Type B pancreatic cell (in vitro differentiated cells): ENCODE results near the gene LCN10. TPM values are rescaled to one million over a fixed set of nuclear protein-coding genes. Genes with fewer than 3 reads are reported as not detected.
"Not testable (repeated sequence)": the region's sequence is repeated elsewhere in the genome, so short reads cannot be mapped to it uniquely, and the experiment has no call there.

ENCODE experiments used
- DNase-seq: peaks from one replicate; pipeline ENCODE4 v3.0.0; 2021; ENCODE audit warnings: mixed read lengths; ENCODE audit not compliant: unreplicated experiment; ENCODE audit errors: extremely low spot score
- H3K27ac Mint-ChIP-seq: 2 replicates; pipeline ENCODE4 v1.8.0; 2021; ENCODE audit warnings: mild to moderate bottlenecking, mixed read lengths
- H3K27me3 Mint-ChIP-seq: 2 replicates; pipeline ENCODE4 v1.8.0; 2021; ENCODE audit warnings: mixed read lengths
- H3K36me3 Mint-ChIP-seq: 2 replicates; pipeline ENCODE4 v1.8.0; 2021; ENCODE audit warnings: mixed read lengths
- H3K4me1 Mint-ChIP-seq: one replicate; pipeline ENCODE4 v1.8.0; 2021; ENCODE audit warnings: mixed read lengths; ENCODE audit not compliant: unreplicated experiment
- H3K4me3 Mint-ChIP-seq: 2 replicates; pipeline ENCODE4 v1.8.0; 2021; ENCODE audit warnings: mild to moderate bottlenecking, mixed read lengths
- H3K9me3 Mint-ChIP-seq: 2 replicates; pipeline ENCODE4 v1.8.0; 2021; ENCODE audit warnings: mixed read lengths
- total RNA-seq: library from RNA; stranded (reverse); gene quantifications from 2 replicates; pipeline ENCODE4 v1.2.1, GENCODE V29; 2021; ENCODE audit warnings: low replicate concordance
- TF ChIP-seq, protein P1 (sequence below): fragments of 200-600 bp; sonication (generic); conservative IDR thresholded peaks from 2 replicates; pipeline ENCODE4 v1.5.0; 2021; ENCODE audit warnings: antibody characterized with exemption, mild to moderate bottlenecking

The LCN10 gene
- total RNA-seq, 1 donor from 2014 or later = not detected

DNA sequence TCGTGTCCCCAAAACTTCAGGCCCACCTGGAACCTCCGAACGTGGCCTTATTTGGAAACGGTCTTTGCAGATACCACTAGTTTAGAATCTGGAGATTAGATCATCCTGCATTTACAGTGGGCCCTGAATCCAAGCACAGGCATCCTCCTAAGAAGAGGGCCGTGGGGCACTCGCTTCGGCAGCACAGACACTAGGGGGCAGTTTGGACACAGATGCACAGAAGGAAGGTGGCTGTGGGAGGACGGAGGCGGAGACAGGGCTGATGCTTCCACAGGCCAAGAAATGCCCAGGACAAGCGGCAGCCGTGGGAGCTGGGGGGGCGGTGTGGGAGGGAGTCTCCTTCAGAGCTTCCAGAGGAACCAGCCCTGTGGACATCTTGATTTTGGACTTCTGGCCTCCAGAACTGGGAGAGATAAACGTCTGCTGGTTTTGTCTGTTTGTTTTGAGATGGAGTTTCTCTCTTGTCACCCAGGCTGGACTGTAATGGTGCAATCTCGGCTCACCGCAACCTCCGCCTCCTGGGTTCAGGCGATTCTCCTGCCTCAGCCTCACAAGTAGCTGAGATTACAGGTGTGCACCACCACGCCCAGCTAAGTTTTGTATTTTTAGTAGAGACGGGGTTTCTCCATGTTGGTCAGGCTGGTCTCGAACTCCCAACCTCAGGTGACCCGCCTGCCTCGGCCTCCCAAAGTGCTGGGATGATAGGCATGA, 18.2 kb upstream of the LCN10 start:
- Mint-ChIP-seq H3K4me3 (peak overlapping the region; percentile 65), H3K27ac (peak overlapping the region; percentile 72)
- H3K27me3 Mint-ChIP-seq, H3K36me3 Mint-ChIP-seq, DNase-seq, H3K9me3 Mint-ChIP-seq, H3K4me1 Mint-ChIP-seq: not testable (repeated sequence)
- TF ChIP-seq, protein P1, sequence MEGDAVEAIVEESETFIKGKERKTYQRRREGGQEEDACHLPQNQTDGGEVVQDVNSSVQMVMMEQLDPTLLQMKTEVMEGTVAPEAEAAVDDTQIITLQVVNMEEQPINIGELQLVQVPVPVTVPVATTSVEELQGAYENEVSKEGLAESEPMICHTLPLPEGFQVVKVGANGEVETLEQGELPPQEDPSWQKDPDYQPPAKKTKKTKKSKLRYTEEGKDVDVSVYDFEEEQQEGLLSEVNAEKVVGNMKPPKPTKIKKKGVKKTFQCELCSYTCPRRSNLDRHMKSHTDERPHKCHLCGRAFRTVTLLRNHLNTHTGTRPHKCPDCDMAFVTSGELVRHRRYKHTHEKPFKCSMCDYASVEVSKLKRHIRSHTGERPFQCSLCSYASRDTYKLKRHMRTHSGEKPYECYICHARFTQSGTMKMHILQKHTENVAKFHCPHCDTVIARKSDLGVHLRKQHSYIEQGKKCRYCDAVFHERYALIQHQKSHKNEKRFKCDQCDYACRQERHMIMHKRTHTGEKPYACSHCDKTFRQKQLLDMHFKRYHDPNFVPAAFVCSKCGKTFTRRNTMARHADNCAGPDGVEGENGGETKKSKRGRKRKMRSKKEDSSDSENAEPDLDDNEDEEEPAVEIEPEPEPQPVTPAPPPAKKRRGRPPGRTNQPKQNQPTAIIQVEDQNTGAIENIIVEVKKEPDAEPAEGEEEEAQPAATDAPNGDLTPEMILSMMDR = peak; percentile 72

DNA sequence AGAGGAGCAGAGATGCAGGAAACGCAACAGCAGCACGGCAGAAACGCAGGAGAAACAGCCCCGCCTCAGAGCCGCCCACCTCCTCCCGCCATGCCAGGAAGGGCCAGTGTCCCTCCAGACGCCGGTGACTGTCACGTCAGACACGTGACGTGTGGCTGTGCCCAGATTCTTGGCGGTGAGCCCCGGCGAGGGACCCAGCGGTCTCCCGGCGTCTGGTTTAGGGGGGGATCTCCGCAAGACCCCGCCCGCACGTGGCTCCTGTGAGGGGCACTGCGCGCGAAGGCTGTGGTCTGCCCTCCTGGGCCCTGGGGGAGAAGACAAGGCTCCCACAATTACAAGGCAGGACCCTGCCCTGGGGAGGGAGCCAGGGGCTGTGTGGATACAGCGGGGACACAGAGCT, 17.7 kb upstream of the LCN10 start:
- Mint-ChIP-seq H3K27ac (peak overlapping the region; percentile 72), H3K4me1 (peaks cover 8% of the 10 kb centered on the region), H3K4me3 (no peak overlapping the region), H3K27me3 (no peaks in the 10 kb centered on the region), H3K9me3 (no peaks in the 10 kb centered on the region), H3K36me3 (no peaks in the 10 kb centered on the region)
- TF ChIP-seq, protein P1 = no peak
- DNase-seq = no peak

DNA sequence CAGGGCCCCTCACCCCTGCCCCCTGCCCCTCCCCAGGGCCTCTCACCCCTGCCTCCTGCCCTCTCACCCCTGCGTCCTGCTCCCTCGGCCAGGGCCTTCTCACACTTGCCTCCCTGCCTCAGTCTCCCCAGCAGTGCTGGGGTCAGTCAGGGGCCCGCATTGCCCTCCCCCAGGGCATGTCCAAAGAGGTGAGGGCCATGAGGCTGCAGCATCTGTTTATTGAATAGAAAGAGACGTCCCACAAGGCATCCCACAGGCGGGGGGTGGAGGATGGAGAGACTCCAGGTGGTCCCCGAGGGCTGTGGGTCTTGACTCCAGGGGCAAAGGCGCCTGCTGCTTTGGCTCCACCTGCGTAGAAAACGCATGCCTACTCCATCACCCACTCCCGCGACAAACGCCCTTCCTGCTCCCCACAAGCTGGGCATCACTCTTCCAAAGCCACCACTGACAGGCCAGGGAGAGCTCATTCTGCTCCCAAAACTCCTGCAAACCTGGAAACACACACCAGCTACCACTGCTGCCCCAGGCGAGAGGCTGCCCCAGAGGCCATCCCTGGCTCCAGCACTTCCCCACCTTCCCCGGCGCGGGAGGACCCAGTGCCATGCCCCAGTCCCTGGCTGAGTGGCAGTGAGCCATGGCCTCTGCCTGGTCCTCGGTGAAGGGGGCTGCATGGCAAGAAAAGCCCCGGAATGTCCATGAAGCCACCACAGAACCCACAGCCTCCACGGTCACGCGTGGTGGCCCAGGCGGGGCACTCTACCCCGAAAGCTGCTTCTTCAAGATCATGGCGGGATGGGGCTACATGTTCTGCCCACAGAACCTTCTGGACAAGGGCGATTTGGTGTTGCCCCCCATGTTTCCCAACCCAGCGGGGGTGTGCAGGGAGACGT, 16.9 kb upstream of the LCN10 start:
- TF ChIP-seq, protein P1 = no peak
- no peak overlapping the region for H3K4me3 Mint-ChIP-seq
- no peaks in the 10 kb centered on the region for H3K27me3 Mint-ChIP-seq
- H3K4me1 Mint-ChIP-seq = peaks cover 8% of the 10 kb centered on the region
- no peak overlapping the region for H3K27ac Mint-ChIP-seq
- no peaks in the 10 kb centered on the region for H3K9me3 Mint-ChIP-seq
- DNase-seq = no peak
- no peaks in the 10 kb centered on the region for H3K36me3 Mint-ChIP-seq

DNA sequence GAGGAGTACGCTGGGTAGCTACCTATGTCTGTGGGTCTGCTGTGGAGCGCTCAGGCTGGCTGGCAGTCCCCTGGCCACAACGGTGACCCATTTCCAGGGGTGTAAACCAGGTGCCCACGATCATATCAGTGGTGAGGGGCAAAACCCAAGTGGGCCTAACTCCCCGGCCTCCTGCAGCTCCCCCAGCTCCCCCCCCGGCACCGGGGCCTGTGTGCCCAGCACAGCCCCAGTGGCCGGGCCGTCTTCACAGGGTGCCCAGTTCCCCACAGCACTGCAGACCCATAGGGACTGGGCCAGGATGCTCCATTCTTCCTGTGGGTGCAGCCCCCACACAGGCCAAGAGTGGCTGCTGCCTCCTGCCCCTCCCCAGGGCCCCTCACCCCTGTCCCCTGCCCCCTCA, 16.3 kb upstream of the LCN10 start:
- TF ChIP-seq, protein P1 = no peak
- Mint-ChIP-seq H3K9me3 (no peaks in the 10 kb centered on the region), H3K27me3 (no peaks in the 10 kb centered on the region), H3K4me1 (peaks cover 8% of the 10 kb centered on the region), H3K36me3 (no peaks in the 10 kb centered on the region), H3K4me3 (no peak overlapping the region), H3K27ac (no peak overlapping the region)
- DNase-seq = no peak

DNA sequence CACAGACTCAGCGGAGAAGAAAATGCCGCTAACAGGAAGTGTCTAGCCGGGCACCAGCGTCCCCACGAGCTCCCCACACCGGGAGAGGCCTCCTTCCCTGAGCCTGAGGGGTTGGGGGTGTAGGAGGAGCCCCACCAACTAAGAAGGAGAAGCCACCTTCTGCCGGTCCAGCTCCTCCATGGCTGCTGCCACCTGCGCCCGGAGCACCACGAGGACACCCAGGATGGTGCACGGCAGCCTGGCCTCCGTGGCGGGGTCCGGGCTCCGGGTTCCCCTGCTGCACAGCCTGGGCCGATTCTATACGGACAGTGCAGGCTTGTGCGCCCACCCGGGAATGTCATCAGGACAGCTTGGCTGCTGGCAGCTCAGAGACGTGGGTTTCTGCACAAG, 15.0 kb upstream of the LCN10 start:
- Mint-ChIP-seq H3K4me1 (peaks cover 8% of the 10 kb centered on the region), H3K36me3 (no peaks in the 10 kb centered on the region), H3K27ac (no peak overlapping the region), H3K4me3 (no peak overlapping the region), H3K9me3 (peaks cover 1% of the 10 kb centered on the region), H3K27me3 (peaks cover 2% of the 10 kb centered on the region)
- TF ChIP-seq, protein P1 = no peak
- DNase-seq = no peak
